Neuron (in vitro differentiated cells): ENCODE data around the gene LTN1.

Experiments
- H2AFZ ChIP-seq: one replicate; pipeline ENCODE4 v1.6.1; 2013; ENCODE audit warnings: low read depth, mild to moderate bottlenecking, inconsistent platforms, low read length, moderate library complexity
- H3K27me3 ChIP-seq: one replicate; pipeline ENCODE4 v1.6.1; 2013; ENCODE audit warnings: low read length; ENCODE audit not compliant: insufficient read depth
- H3K36me3 ChIP-seq: one replicate; pipeline ENCODE4 v1.6.1; 2013; ENCODE audit warnings: low read length; ENCODE audit not compliant: insufficient read depth
- H3K4me1 ChIP-seq: one replicate; pipeline ENCODE4 v1.6.1; 2013; ENCODE audit warnings: low read length; ENCODE audit not compliant: insufficient read depth
- H3K4me3 ChIP-seq: 2 replicates; pipeline ENCODE4 v1.5.1; 2013; ENCODE audit warnings: mild to moderate bottlenecking, low read length, moderate library complexity
- H3K9me3 ChIP-seq: one replicate; pipeline ENCODE4 v1.6.1; 2013; ENCODE audit warnings: low read length

LTN1 gene

GRCh38 chr21:28971171-28971570 is 21.5 kb downstream of the LTN1 start:
- Histone ChIP-seq H3K27me3 (no peaks in the 10 kb centered on the region), H3K9me3 (peaks cover 5% of the 10 kb centered on the region), H3K4me1 (peaks cover 11% of the 10 kb centered on the region), H3K36me3 (peaks cover 45% of the 10 kb centered on the region), H3K4me3 (no peak overlapping the region), H2AFZ (no peak overlapping the region)

DNA sequence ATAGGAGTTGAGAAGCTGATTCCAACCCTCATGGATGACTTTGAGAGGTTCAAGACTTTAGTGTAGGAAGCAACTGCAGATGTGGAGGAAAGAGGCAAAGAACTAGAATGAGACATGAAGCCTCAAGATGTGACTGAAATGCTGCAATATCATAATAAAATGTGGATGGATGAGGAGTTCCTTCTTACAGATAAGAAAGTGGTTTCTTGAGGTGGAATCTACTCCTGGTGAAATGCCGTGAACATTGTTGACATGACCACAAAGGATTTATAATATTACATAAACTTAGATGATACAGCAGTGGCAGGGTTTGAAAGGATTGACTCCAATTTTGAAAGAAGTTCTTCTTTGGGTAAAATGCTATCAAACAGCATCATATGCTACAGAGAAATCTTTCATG is 28.8 kb downstream of the LTN1 start:
- H3K4me3 ChIP-seq = no peak overlapping the region
- no peaks in the 10 kb centered on the region for H3K9me3 ChIP-seq
- H3K4me1 ChIP-seq = no peaks in the 10 kb centered on the region
- H3K27me3 ChIP-seq = no peaks in the 10 kb centered on the region
- no peak overlapping the region for H2AFZ ChIP-seq
- H3K36me3 ChIP-seq = peaks cover 69% of the 10 kb centered on the region

DNA sequence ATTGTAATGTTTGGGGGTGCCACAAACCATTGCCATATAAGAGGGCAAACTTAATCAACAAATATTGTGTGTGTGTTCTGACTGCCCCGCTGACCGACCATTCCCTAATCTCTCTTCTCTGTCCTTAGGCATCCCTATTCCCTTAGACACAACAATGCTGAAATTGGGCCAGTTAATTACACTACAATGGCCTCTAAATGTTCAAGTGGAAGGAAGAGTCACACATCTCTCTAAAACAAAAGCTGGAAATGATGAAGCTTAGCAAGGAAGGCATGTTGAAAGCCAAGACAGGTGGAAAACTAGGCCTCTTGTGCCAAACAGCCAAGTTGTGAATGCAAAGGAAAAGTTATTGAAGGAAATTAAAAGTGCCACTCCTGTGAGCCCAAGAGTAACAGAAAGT is 30.2 kb downstream of the LTN1 start:
- no peak overlapping the region for H2AFZ ChIP-seq
- H3K9me3 ChIP-seq = no peaks in the 10 kb centered on the region
- peaks cover 68% of the 10 kb centered on the region for H3K36me3 ChIP-seq
- H3K4me3 ChIP-seq = no peak overlapping the region
- H3K4me1 ChIP-seq = no peaks in the 10 kb centered on the region
- no peaks in the 10 kb centered on the region for H3K27me3 ChIP-seq

- peaks cover 63% of the 10 kb centered on the region for H3K36me3 ChIP-seq
Observed at GRCh38 chr21:28961927-28962326, 30.8 kb downstream of the LTN1 start.

GRCh38 chr21:28960245-28960644 is 32.4 kb downstream of the LTN1 start:
- Histone ChIP-seq H3K4me1 (no peaks in the 10 kb centered on the region), H3K27me3 (no peaks in the 10 kb centered on the region), H3K36me3 (peaks cover 53% of the 10 kb centered on the region), H2AFZ (no peak overlapping the region), H3K4me3 (no peak overlapping the region), H3K9me3 (no peaks in the 10 kb centered on the region)

More at GRCh38 chr21:28961927-28962326, 30.8 kb downstream of the LTN1 start:
- no peaks in the 10 kb centered on the region for H3K9me3 ChIP-seq
- H3K27me3 ChIP-seq = no peaks in the 10 kb centered on the region
- no peaks in the 10 kb centered on the region for H3K4me1 ChIP-seq
- no peak overlapping the region for H2AFZ ChIP-seq
- no peak overlapping the region for H3K4me3 ChIP-seq

DNA sequence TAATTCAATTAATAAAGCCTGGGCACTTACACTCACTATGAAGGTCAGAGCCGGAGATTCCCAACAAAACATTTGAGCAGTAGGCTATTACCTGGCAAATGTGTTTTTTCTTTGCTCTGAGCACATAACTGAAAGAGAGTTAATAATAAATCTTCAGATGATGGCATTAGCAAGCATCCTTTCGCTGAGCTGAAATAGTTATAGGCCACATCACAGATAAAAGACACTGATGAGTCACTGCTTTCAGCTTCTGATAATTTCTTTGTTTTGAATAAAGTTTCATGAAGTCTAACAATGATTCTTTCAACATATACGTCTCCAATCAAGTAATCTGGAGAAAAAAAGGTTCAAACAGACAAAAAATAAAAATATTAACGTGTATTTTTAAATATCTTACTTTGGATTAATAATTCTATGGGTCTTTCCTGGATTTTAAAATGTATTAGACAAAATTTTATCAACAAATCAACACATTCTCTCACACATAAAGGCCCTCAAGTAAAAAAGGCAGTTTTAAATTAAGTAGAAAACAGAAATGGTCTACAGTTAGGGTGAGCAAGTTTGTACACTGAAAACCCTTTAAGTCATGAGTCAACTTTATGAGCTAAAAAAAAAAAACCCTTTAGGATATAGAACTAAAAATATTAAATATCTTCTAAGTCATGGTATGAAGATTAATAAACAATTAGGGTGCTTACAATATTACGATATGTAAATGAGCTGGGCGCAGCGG is 33.1 kb downstream of the LTN1 start:
- no peak overlapping the region for H3K4me3 ChIP-seq
- no peaks in the 10 kb centered on the region for H3K27me3 ChIP-seq
- H2AFZ ChIP-seq = no peak overlapping the region
- no peaks in the 10 kb centered on the region for H3K4me1 ChIP-seq
- H3K9me3 ChIP-seq = no peaks in the 10 kb centered on the region
- peaks cover 48% of the 10 kb centered on the region for H3K36me3 ChIP-seq

DNA sequence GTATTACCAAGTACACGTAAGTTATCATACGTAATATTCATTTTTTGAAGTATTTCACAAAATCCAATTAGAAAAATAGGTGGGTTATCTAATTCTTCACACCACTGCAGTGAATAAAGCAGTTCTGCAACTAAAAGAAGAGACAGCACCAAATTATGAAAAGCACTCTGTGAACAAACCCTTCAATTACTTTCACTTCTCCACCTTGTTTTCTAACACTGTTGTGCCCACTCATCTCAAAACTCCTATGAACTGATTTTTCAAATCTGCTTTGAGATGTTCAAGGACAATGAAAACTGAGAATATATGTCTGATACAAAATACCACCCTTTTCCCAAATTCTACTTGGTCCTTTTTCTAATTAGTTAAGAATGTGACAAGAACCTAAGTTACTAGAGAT is 39.4 kb downstream of the LTN1 start:
- no peak overlapping the region for H2AFZ ChIP-seq
- no peaks in the 10 kb centered on the region for H3K4me1 ChIP-seq
- no peak overlapping the region for H3K4me3 ChIP-seq
- no peaks in the 10 kb centered on the region for H3K9me3 ChIP-seq
- H3K27me3 ChIP-seq = no peaks in the 10 kb centered on the region
- H3K36me3 ChIP-seq = peaks cover 60% of the 10 kb centered on the region

GRCh38 chr21:28952686-28953085 is 40.0 kb downstream of the LTN1 start:
- H3K36me3 ChIP-seq = peaks cover 55% of the 10 kb centered on the region
- H3K4me1 ChIP-seq = no peaks in the 10 kb centered on the region
- H3K9me3 ChIP-seq = no peaks in the 10 kb centered on the region
- H3K4me3 ChIP-seq = no peak overlapping the region
- H3K27me3 ChIP-seq = no peaks in the 10 kb centered on the region
- H2AFZ ChIP-seq = no peak overlapping the region

DNA sequence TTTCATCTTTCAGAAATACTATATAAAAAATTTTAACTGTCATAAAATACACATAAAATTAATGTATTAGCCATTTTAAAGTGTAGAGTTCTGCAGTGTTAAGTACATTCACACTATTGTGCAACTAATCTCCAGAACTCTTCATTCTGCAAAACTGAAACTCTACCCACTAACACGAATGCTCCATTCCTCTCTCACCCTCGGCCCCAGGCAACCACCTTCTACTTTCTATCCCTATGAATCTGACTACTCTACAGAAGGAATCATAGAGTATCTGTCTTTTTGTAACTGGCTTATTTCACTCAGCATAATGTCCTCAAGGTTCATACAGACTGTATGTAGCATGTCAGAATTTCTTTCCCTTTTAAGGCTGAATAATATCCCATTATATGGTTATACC is 43.4 kb downstream of the LTN1 start:
- H2AFZ ChIP-seq = no peak overlapping the region
- peaks cover 67% of the 10 kb centered on the region for H3K36me3 ChIP-seq
- no peaks in the 10 kb centered on the region for H3K4me1 ChIP-seq
- no peaks in the 10 kb centered on the region for H3K9me3 ChIP-seq
- no peaks in the 10 kb centered on the region for H3K27me3 ChIP-seq
- H3K4me3 ChIP-seq = no peak overlapping the region

GRCh38 chr21:28944296-28944695 is 48.4 kb downstream of the LTN1 start:
- Histone ChIP-seq H2AFZ (no peak overlapping the region), H3K4me3 (no peak overlapping the region), H3K27me3 (no peaks in the 10 kb centered on the region), H3K4me1 (no peaks in the 10 kb centered on the region), H3K36me3 (peaks cover 53% of the 10 kb centered on the region), H3K9me3 (no peaks in the 10 kb centered on the region)

DNA sequence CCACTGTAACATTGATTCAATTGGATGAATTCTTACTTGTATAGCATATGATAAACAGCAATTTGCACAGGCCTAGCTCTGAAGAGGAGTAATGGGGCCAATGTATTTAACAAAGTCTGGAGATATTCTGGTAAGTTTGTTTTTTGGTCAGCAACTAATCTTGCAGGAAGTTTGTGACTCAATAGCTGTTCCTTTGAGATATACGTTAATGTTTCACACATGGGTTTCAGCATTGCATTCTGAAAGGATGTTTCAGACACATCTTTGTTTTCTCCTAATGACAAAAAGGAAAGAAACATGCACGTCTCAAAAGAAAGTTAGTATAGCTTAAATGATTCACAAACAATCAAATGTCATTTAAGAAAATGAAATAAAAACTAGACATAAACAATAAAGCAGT is 49.0 kb downstream of the LTN1 start:
- H3K36me3 ChIP-seq = peaks cover 49% of the 10 kb centered on the region

DNA sequence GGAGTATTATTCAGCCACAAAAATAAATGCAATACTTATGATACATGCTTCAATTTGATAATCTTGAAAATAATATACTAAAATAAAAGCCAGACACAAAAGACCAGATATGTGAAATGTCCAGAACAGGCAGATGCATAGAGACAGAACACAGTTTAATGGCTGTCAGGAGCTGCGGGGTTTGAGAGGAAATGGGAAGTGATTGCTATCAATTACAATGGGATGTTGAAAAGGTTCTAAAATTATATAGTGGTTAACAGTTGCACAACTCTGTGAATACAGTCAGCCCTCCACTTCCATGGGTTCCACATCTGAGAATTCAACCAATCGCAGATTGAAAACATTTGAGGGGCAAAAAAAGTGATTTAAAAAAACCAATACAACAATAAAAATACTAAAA is 54.0 kb downstream of the LTN1 start:
- Histone ChIP-seq H3K9me3 (no peaks in the 10 kb centered on the region), H3K4me1 (no peaks in the 10 kb centered on the region), H3K36me3 (peaks cover 61% of the 10 kb centered on the region), H2AFZ (no peak overlapping the region), H3K4me3 (no peak overlapping the region), H3K27me3 (no peaks in the 10 kb centered on the region)

More for the DNA sequence above, 49.0 kb downstream of the LTN1 start:
- H3K4me1 ChIP-seq = no peaks in the 10 kb centered on the region
- no peak overlapping the region for H2AFZ ChIP-seq
- no peaks in the 10 kb centered on the region for H3K9me3 ChIP-seq
- H3K4me3 ChIP-seq = no peak overlapping the region
- H3K27me3 ChIP-seq = no peaks in the 10 kb centered on the region

DNA sequence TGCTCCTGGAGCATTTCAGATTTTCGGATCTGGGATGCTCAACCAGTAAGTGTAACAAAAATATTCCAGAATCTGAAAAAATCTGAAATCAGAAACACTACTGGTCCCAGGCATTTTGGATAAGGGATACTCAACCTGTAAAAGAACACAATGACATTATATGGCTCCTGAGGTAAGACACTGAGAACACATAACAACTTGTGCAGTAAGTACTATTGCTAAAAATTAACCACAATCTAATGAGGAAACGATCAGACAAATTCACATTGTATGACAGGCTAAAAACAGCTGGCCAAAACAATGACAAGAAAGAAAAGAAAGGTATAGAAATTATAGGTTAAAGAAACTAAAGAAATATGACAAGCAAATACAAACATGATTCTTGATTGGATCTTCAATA is 54.9 kb downstream of the LTN1 start:
- Histone ChIP-seq H3K4me3 (no peak overlapping the region), H3K9me3 (no peaks in the 10 kb centered on the region), H3K27me3 (no peaks in the 10 kb centered on the region), H3K4me1 (no peaks in the 10 kb centered on the region), H3K36me3 (peaks cover 57% of the 10 kb centered on the region), H2AFZ (no peak overlapping the region)

DNA sequence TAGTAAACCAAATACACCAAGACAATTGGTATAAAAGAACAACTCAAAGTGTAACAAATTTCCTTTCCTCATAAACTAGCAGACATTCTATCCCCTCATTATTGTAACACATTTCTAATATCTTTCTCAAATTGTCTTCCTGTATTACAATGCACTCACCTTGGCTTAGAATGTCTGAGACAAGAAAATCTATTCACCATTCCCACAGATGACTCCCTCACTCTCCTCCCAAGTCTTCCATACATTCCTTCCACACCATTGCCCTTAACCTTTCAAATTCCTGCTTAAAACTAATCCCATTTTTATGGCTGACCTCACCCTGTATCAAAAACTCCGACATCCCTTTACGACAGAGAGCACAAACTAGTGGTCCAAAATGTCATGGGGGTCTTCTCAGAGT is 56.0 kb downstream of the LTN1 start:
- no peaks in the 10 kb centered on the region for H3K27me3 ChIP-seq
- H2AFZ ChIP-seq = no peak overlapping the region
- H3K4me1 ChIP-seq = no peaks in the 10 kb centered on the region
- H3K36me3 ChIP-seq = peaks cover 50% of the 10 kb centered on the region
- H3K9me3 ChIP-seq = no peaks in the 10 kb centered on the region
- H3K4me3 ChIP-seq = no peak overlapping the region
